GM12878 (cell line): ENCODE measurements around the gene SYTL2. TPM values are rescaled to one million over a fixed set of nuclear protein-coding genes. Genes with fewer than 3 reads are reported as not detected.

Source experiments
- ATAC-seq: fragments of 200-7000 bp; cut with Tn5 transposase; 3 replicates; pipeline ENCODE4 v1.9.1; 2020; ENCODE audit warnings: mild to moderate bottlenecking, moderate library complexity
- BruUV-seq: library from RNA; stranded (reverse); fragments of 400-500 nt; replicated peaks from 2 replicates; lab custom pipeline; 2021; lab: Mats Ljungman, UMichigan
- CTCF ChIA-PET: fragments of 300-600 bp; sonication (Branson Sonifier 250); formaldehyde crosslinking; extraction: SDS; loops from one replicate; lab custom pipeline; 2021; ENCODE audit warnings: inconsistent platforms; lab: Yijun Ruan, JAX
- POLR2A ChIA-PET: fragments of 350-600 bp; formaldehyde crosslinking; extraction: SDS; loops from one replicate; lab custom pipeline; 2021; ENCODE audit warnings: inconsistent platforms; lab: Charles Lee
- RAD21 ChIA-PET: fragments of 300-600 bp; sonication (Branson Sonifier 250); formaldehyde crosslinking; loops from one replicate; lab custom pipeline; 2023; ENCODE audit warnings: antibody characterized with exemption; ENCODE audit not compliant: unreplicated experiment; lab: Charles Lee
- SMC1A ChIA-PET: fragments of 300-600 bp; sonication (Branson Sonifier 250); formaldehyde crosslinking; loops from one replicate; lab custom pipeline; 2023; ENCODE audit not compliant: unreplicated experiment, uncharacterized antibody; lab: Charles Lee
- DNase-seq: peaks from one replicate; pipeline ENCODE4 v3.0.0-alpha.2; 2011; ENCODE audit warnings: low read depth, low spot score
- FAIRE-seq: peaks from 3 replicates; lab custom pipeline; 2011; peaks lifted over from hg19 to GRCh38; lab: Jason Lieb, UNC
- H2AFZ ChIP-seq: 2 replicates; pipeline ENCODE4 v1.6.0; 2011; ENCODE audit warnings: low read depth, low read length, control low read depth; ENCODE audit not compliant: control insufficient read depth
- H3K27ac ChIP-seq: 2 replicates; pipeline ENCODE4 v1.5.1; 2011; ENCODE audit warnings: control low read depth; ENCODE audit not compliant: control insufficient read depth, insufficient read depth
- H3K27me3 ChIP-seq, 2 experiments: replicated peaks in 1 of 2; 2 replicates each; pipeline versions ENCODE4 v1.6.0 to v1.6.1; 2011; ENCODE audit warnings: low read length in 1 of 2; ENCODE audit not compliant: control insufficient read depth in 2 of 2, insufficient read depth in 2 of 2
- H3K36me3 ChIP-seq, 2 experiments: 2 replicates each; pipeline ENCODE4 v1.5.1; 2011; ENCODE audit warnings: low read length in 1 of 2; ENCODE audit not compliant: control insufficient read depth in 2 of 2, insufficient read depth in 2 of 2
- H3K4me1 ChIP-seq: 2 replicates; pipeline ENCODE4 v1.6.1; 2011; ENCODE audit warnings: mild to moderate bottlenecking, low read length, moderate library complexity, mixed read lengths; ENCODE audit not compliant: control insufficient read depth, insufficient read depth
- H3K4me2 ChIP-seq: 2 replicates; pipeline ENCODE4 v1.6.0; 2011; ENCODE audit warnings: control low read depth; ENCODE audit not compliant: control insufficient read depth, insufficient read depth
- H3K4me3 ChIP-seq: fragments of 200-600 bp; sonication (generic); 2 replicates; pipeline ENCODE4 v1.5.1; 2016
- H3K79me2 ChIP-seq: 2 replicates; pipeline ENCODE4 v1.6.0; 2011; ENCODE audit warnings: low read length; ENCODE audit not compliant: control insufficient read depth, insufficient read depth
- H3K9ac ChIP-seq: 2 replicates; pipeline ENCODE4 v1.8.0; 2011; ENCODE audit warnings: low read length, control low read depth, mixed read lengths; ENCODE audit not compliant: control insufficient read depth, insufficient read depth
- H3K9me3 ChIP-seq: replicated peaks from 3 replicates; pipeline ENCODE4 v1.5.1; 2011; ENCODE audit warnings: mild to moderate bottlenecking, low read length; ENCODE audit not compliant: control insufficient read depth, insufficient read depth
- H4K20me1 ChIP-seq: 2 replicates; pipeline ENCODE4 v1.6.0; 2011; ENCODE audit not compliant: control insufficient read depth, insufficient read depth
- ATF2 ChIP-seq: IDR thresholded peaks from 2 replicates; pipeline ENCODE4 v1.6.1; 2012; ENCODE audit warnings: low read length, inconsistent platforms
- NFYB ChIP-seq: IDR thresholded peaks from 2 replicates; pipeline ENCODE4 v1.6.1; 2011; ENCODE audit warnings: low read depth, mild to moderate bottlenecking, low read length, improper control_type of control experiment, moderate library complexity; ENCODE audit not compliant: insufficient read depth
- WGBS: methylation state at CpG from one replicate; pipeline ENCODE4 v1.1.6; 2016; ENCODE audit warnings: low lambda C conversion rate; ENCODE audit not compliant: insufficient replicate concordance, insufficient coverage; ENCODE audit errors: missing lambda C conversion rate; 5-methylcytosine and 5-hydroxymethylcytosine counted together
- in situ Hi-C: fragments of 300-500 bp; cut with MboI; formaldehyde crosslinking; loops from 9 replicates; pipeline ENCODE4 v1.14.3; 2018; ENCODE audit warnings: mixed read lengths
- intact Hi-C: fragments of 100-400 bp; cut with micrococcal nuclease; formaldehyde crosslinking; loops from one replicate; pipeline ENCODE4 v1.14.2; 2022; ENCODE audit not compliant: unreplicated experiment
- polyA plus RNA-seq, 11 experiments: library from polyadenylated mRNA; depleted of rRNA in 4 of 11; unstranded in 6 of 11; stranded (reverse) in 5 of 11; fragments of >200 nt; fragmentation: Nextera tagmentation in 4 of 11; fragmentation: Illumina TruSeq in 1 of 11; extraction: Ambion mirVana in 4 of 11; extraction: Trizol in 1 of 11; gene quantifications; 1 replicate in 1 of 11; 2 replicates in 10 of 11; pipeline versions ENCODE4 v1.2.1 to v1.2.3, GENCODE V29; 2011 to 2016; ENCODE audit warnings: inconsistent platforms in 2 of 11, missing spikeins in 2 of 11, low read depth in 1 of 11
- total RNA-seq, 4 experiments: library from RNA; depleted of rRNA in 3 of 4; stranded (reverse); fragments of >200 nt in 3 of 4; fragmentation: Illumina TruSeq in 1 of 4; extraction: Trizol in 1 of 4; gene quantifications; 2 replicates each; pipeline versions ENCODE4 v1.2.1 to v1.2.3, GENCODE V29; 2013 to 2021

SYTL2 gene
- total and polyA plus RNA-seq, 10 of the 15 experiments (the other 5 are each of a cell fraction or from before 2014, with no cell fraction given), result 0.02 to 1.4 (median 0.31) TPM; not detected in 2

- TF ChIP-seq NFYB (0 out of 2 replicates have a peak, but pooled peaks have one; percentile 20), ATF2 (no peak)
- POLR2A ChIA-PET, result interaction anchor here (1.5 kb wide), 1 partner anchor 11 kb away, joined by 5 read pairs; no protein-coding TSS in a partner anchor
- Histone ChIP-seq H3K4me2 (no peak within 1 kb of the TSS), H2AFZ (no peak within 1 kb of the TSS; the same call in 1 of the 2 replicates), H3K27me3 (no peaks in the 10 kb centered on the region; a peak in 1 of 4 replicates), H4K20me1 (no peaks in the 10 kb centered on the region), H3K9ac (no peak within 1 kb of the TSS), H3K79me2 (no peaks in the 10 kb centered on the region), H3K9me3 (no peaks in the 10 kb centered on the region; the same call in 2 of the 3 replicates), H3K4me3 (no peak within 1 kb of the TSS), H3K36me3 (no peaks in the 10 kb centered on the region), H3K27ac (no peak within 1 kb of the TSS), H3K4me1 (peaks cover 5% of the 10 kb centered on the region; the same call in 1 of the 2 replicates)
- DNase-seq (no peak), FAIRE-seq (no peak), ATAC-seq (peak; percentile 48)
- CTCF ChIA-PET, result interaction anchor here (0.9 to 4.7 kb wide), 3 partner anchors 11 to 23 kb away, joined by 3 to 27 read pairs (median 4); no protein-coding TSS in a partner anchor
- intact Hi-C loops (no loop called here), in situ Hi-C loops (no loop called here)
- WGBS, result 56% methylated on average over 13 of the region's 13 CpGs
- no TSS peak for BruUV-seq
- RAD21 ChIA-PET, result no interaction called here
- SMC1A ChIA-PET, result interaction anchor here (0.9 to 1.2 kb wide), 4 partner anchors 10 to 157 kb away, joined by 3 to 5 read pairs (median 3); no protein-coding TSS in a partner anchor
These were observed 125.0 kb downstream of the SYTL2 start, which contains the start of gene CCDC89 for GRCh38 chr11:85685820-85686459. CCDC89 (minus strand) TSS chr11:85686195; CDS start chr11:85686130, 65 bp downstream.
